ENCODE results near the gene POLR1D.
A peak's percentile ranks its signal among the peaks of the same experiment; 100 is the strongest.

The POLR1D gene

GRCh38 chr13:27634791-27635190, 13.1 kb downstream of the POLR1D start:
- Histone ChIP-seq H3K79me2 (ENCODE audit: low read length) (peaks cover 91% of the 10 kb centered on the region), H4K20me1 (ENCODE audit: insufficient read depth, low read length) (peaks cover 71% of the 10 kb centered on the region), H3K27me3 (ENCODE audit: low read depth, low read length) (no peaks in the 10 kb centered on the region), H3K9ac (ENCODE audit: low read length) (no peak overlapping the region), H3K27ac (ENCODE audit: low read length) (0 out of 2 replicates have a peak overlapping the region, but pooled peaks have one; percentile 28), H3K4me2 (ENCODE audit: low read length) (no peak overlapping the region), H3K4me1 (ENCODE audit: low read length) (peaks cover 26% of the 10 kb centered on the region), H3K9me3 (ENCODE audit: insufficient read depth, low read length) (no peaks in the 10 kb centered on the region), H3K36me3 (replicated peaks; ENCODE audit: low read depth, low read length) (peaks cover 31% of the 10 kb centered on the region), H2AFZ (ENCODE audit: low read depth, low read length) (no peak overlapping the region), H3K4me3 (ENCODE audit: low read length) (no peak overlapping the region)
- TF ChIP-seq EZH2phosphoT487 (IDR thresholded peaks at IDR 0.05; ENCODE audit: low read depth) = no peak
- no peak for TF ChIP-seq CTCF (IDR thresholded peaks at IDR 0.05; ENCODE audit: low read depth, low read length)

GRCh38 chr13:27635266-27635665, 13.6 kb downstream of the POLR1D start:
- peaks cover 91% of the 10 kb centered on the region for H3K79me2 ChIP-seq (ENCODE audit: low read length)
- H3K27ac ChIP-seq (ENCODE audit: low read length) = no peak overlapping the region
- H3K9ac ChIP-seq (ENCODE audit: low read length) = no peak overlapping the region
- no peak overlapping the region for H3K4me2 ChIP-seq (ENCODE audit: low read length)
- H4K20me1 ChIP-seq (ENCODE audit: insufficient read depth, low read length) = peaks cover 73% of the 10 kb centered on the region
- H3K36me3 ChIP-seq (replicated peaks; ENCODE audit: low read depth, low read length) = peaks cover 34% of the 10 kb centered on the region
- peaks cover 26% of the 10 kb centered on the region for H3K4me1 ChIP-seq (ENCODE audit: low read length)
- no peak overlapping the region for H3K4me3 ChIP-seq (ENCODE audit: low read length)
- no peaks in the 10 kb centered on the region for H3K27me3 ChIP-seq (ENCODE audit: low read depth, low read length)
- H3K9me3 ChIP-seq (ENCODE audit: insufficient read depth, low read length) = no peaks in the 10 kb centered on the region
- H2AFZ ChIP-seq (ENCODE audit: low read depth, low read length) = no peak overlapping the region
- TF ChIP-seq CTCF (IDR thresholded peaks at IDR 0.05; ENCODE audit: low read depth, low read length) (no peak), EZH2phosphoT487 (IDR thresholded peaks at IDR 0.05; ENCODE audit: low read depth) (no peak)

GRCh38 chr13:27636589-27637288, 15.0 kb downstream of the POLR1D start:
- H4K20me1 ChIP-seq (ENCODE audit: insufficient read depth, low read length) = peaks cover 66% of the 10 kb centered on the region
- peaks cover 26% of the 10 kb centered on the region for H3K4me1 ChIP-seq (ENCODE audit: low read length)
- H3K27me3 ChIP-seq (ENCODE audit: low read depth, low read length) = no peaks in the 10 kb centered on the region
- no peak overlapping the region for H2AFZ ChIP-seq (ENCODE audit: low read depth, low read length)
- TF ChIP-seq CTCF (IDR thresholded peaks at IDR 0.05; ENCODE audit: low read depth, low read length) (no peak), EZH2phosphoT487 (IDR thresholded peaks at IDR 0.05; ENCODE audit: low read depth) (no peak)
- no peak overlapping the region for H3K4me2 ChIP-seq (ENCODE audit: low read length)
- H3K79me2 ChIP-seq (ENCODE audit: low read length) = peaks cover 91% of the 10 kb centered on the region
- no peak overlapping the region for H3K4me3 ChIP-seq (ENCODE audit: low read length)
- H3K9ac ChIP-seq (ENCODE audit: low read length) = no peak overlapping the region
- H3K36me3 ChIP-seq (replicated peaks; ENCODE audit: low read depth, low read length) = peaks cover 27% of the 10 kb centered on the region
- H3K27ac ChIP-seq (ENCODE audit: low read length) = no peak overlapping the region
- H3K9me3 ChIP-seq (ENCODE audit: insufficient read depth, low read length) = no peaks in the 10 kb centered on the region

GRCh38 chr13:27637289-27637626, 15.6 kb downstream of the POLR1D start:
- H3K4me3 ChIP-seq (ENCODE audit: low read length) = no peak overlapping the region
- no peak overlapping the region for H2AFZ ChIP-seq (ENCODE audit: low read depth, low read length)
- H3K79me2 ChIP-seq (ENCODE audit: low read length) = peaks cover 91% of the 10 kb centered on the region
- H3K27ac ChIP-seq (ENCODE audit: low read length) = no peak overlapping the region
- peaks cover 21% of the 10 kb centered on the region for H3K36me3 ChIP-seq (replicated peaks; ENCODE audit: low read depth, low read length)
- H3K4me2 ChIP-seq (ENCODE audit: low read length) = no peak overlapping the region
- no peaks in the 10 kb centered on the region for H3K9me3 ChIP-seq (ENCODE audit: insufficient read depth, low read length)
- H4K20me1 ChIP-seq (ENCODE audit: insufficient read depth, low read length) = peaks cover 64% of the 10 kb centered on the region
- no peak overlapping the region for H3K9ac ChIP-seq (ENCODE audit: low read length)
- peaks cover 26% of the 10 kb centered on the region for H3K4me1 ChIP-seq (ENCODE audit: low read length)
- TF ChIP-seq EZH2phosphoT487 (IDR thresholded peaks at IDR 0.05; ENCODE audit: low read depth) (no peak), CTCF (IDR thresholded peaks at IDR 0.05; ENCODE audit: low read depth, low read length) (no peak)
- no peaks in the 10 kb centered on the region for H3K27me3 ChIP-seq (ENCODE audit: low read depth, low read length)

Measured in OCI-LY3 (cell line).